OCI-LY3 (cell line): Measurements from ENCODE around the gene SPINK6.

Source experiments
- H2AFZ ChIP-seq: fragments of 200-600, 300-600 bp; shearing (Covaris generic); 2 replicates; pipeline ENCODE4 v1.6.0; 2014; ENCODE audit warnings: antibody characterized with exemption, low read depth, low read length
- H3K27ac ChIP-seq: fragments of 200-600, 300-600 bp; sonication (generic); 2 replicates; pipeline ENCODE4 v1.5.1; 2014; ENCODE audit warnings: mild to moderate bottlenecking, low read length, moderate library complexity, mixed read lengths
- H3K27me3 ChIP-seq: fragments of 200-600, 300-600 bp; sonication (generic); 2 replicates; pipeline ENCODE4 v1.6.1; 2014; ENCODE audit warnings: low read depth, low read length, mixed read lengths
- H3K36me3 ChIP-seq: fragments of 200-600, 300-600 bp; sonication (generic); replicated peaks from 2 replicates; pipeline ENCODE3; 2014; ENCODE audit warnings: low read depth, low read length, mixed read lengths
- H3K4me1 ChIP-seq: fragments of 300-600, 200-600 bp; sonication (generic); 2 replicates; pipeline ENCODE4 v1.6.1; 2014; ENCODE audit warnings: low read length, mixed read lengths
- H3K4me2 ChIP-seq: fragments of 200-600, 300-600 bp; sonication (generic); 2 replicates; pipeline ENCODE4 v1.6.1; 2014; ENCODE audit warnings: low read length, mixed read lengths
- H3K4me3 ChIP-seq: fragments of 300-600, 200-600 bp; sonication (generic); 2 replicates; pipeline ENCODE4 v1.5.1; 2014; ENCODE audit warnings: antibody characterized with exemption, mild to moderate bottlenecking, low read length, moderate library complexity
- H3K79me2 ChIP-seq: fragments of 300-600, 200-600 bp; shearing (Covaris generic); 2 replicates; pipeline ENCODE4 v1.6.1; 2014; ENCODE audit warnings: mild to moderate bottlenecking, low read length, mixed read lengths
- H3K9ac ChIP-seq: fragments of 300-600, 200-600 bp; shearing (Covaris generic); 2 replicates; pipeline ENCODE4 v1.6.0; 2014; ENCODE audit warnings: mild to moderate bottlenecking, low read length, moderate library complexity
- H3K9me3 ChIP-seq: fragments of 200-600, 300-600 bp; shearing (Covaris generic); 2 replicates; pipeline ENCODE4 v1.6.1; 2014; ENCODE audit warnings: low read length, mixed read lengths; ENCODE audit not compliant: insufficient read depth
- H4K20me1 ChIP-seq: fragments of 200-600, 300-600 bp; sonication (generic); 2 replicates; pipeline ENCODE4 v1.6.1; 2016; ENCODE audit warnings: low read length, mixed read lengths; ENCODE audit not compliant: insufficient read depth
- CTCF ChIP-seq: fragments of 200-600, 300-600 bp; sonication (generic); IDR thresholded peaks from 2 replicates; pipeline ENCODE4 v1.5.1; 2014; ENCODE audit warnings: antibody characterized with exemption, low read length, low read depth
- EZH2phosphoT487 ChIP-seq: fragments of 200-600 bp; shearing (Covaris generic); IDR thresholded peaks from 2 replicates; pipeline ENCODE4 v1.6.1; 2018; ENCODE audit warnings: antibody characterized with exemption, mixed run types, low read depth

The SPINK6 gene

GRCh38 chr5:148230240-148230639, 27.4 kb downstream of the SPINK6 start:
- Histone ChIP-seq H3K9me3 (no peaks in the 10 kb centered on the region), H3K4me3 (no peak overlapping the region), H2AFZ (no peak overlapping the region), H3K79me2 (no peaks in the 10 kb centered on the region), H3K36me3 (no peaks in the 10 kb centered on the region), H3K4me2 (no peak overlapping the region), H4K20me1 (no peaks in the 10 kb centered on the region), H3K27me3 (no peaks in the 10 kb centered on the region), H3K4me1 (no peaks in the 10 kb centered on the region), H3K27ac (no peak overlapping the region), H3K9ac (no peak overlapping the region)
- no peak for TF ChIP-seq CTCF
- no peak for TF ChIP-seq EZH2phosphoT487

- no peak overlapping the region for H3K9ac ChIP-seq
- H3K27me3 ChIP-seq = peaks cover 16% of the 10 kb centered on the region; the same call in 1 of the 2 replicates
- H3K27ac ChIP-seq = no peak overlapping the region
- no peak for TF ChIP-seq CTCF
- no peak for TF ChIP-seq EZH2phosphoT487
- no peak overlapping the region for H3K4me3 ChIP-seq
- no peaks in the 10 kb centered on the region for H3K79me2 ChIP-seq
- no peaks in the 10 kb centered on the region for H3K9me3 ChIP-seq
- no peaks in the 10 kb centered on the region for H3K36me3 ChIP-seq
- no peak overlapping the region for H2AFZ ChIP-seq
- no peaks in the 10 kb centered on the region for H4K20me1 ChIP-seq
- no peaks in the 10 kb centered on the region for H3K4me1 ChIP-seq
- H3K4me2 ChIP-seq = no peak overlapping the region
These were observed 35.1 kb downstream of the SPINK6 start for GRCh38 chr5:148237785-148238417.

- Histone ChIP-seq H3K27me3 (peaks cover 16% of the 10 kb centered on the region; the same call in 1 of the 2 replicates), H4K20me1 (no peaks in the 10 kb centered on the region), H3K9ac (no peak within 1 kb of the TSS), H2AFZ (no peak within 1 kb of the TSS), H3K9me3 (no peaks in the 10 kb centered on the region), H3K4me3 (no peak within 1 kb of the TSS), H3K79me2 (no peaks in the 10 kb centered on the region), H3K4me2 (no peak within 1 kb of the TSS), H3K27ac (no peak within 1 kb of the TSS), H3K36me3 (no peaks in the 10 kb centered on the region), H3K4me1 (no peaks in the 10 kb centered on the region)
- no peak for TF ChIP-seq EZH2phosphoT487
- no peak for TF ChIP-seq CTCF
These were observed 35.6 kb downstream of the SPINK6 start, which contains the start of gene MARCOL for GRCh38 chr5:148238418-148238794. MARCOL (plus strand) TSS chr5:148238525; CDS start chr5:148238598, 73 bp downstream.

DNA sequence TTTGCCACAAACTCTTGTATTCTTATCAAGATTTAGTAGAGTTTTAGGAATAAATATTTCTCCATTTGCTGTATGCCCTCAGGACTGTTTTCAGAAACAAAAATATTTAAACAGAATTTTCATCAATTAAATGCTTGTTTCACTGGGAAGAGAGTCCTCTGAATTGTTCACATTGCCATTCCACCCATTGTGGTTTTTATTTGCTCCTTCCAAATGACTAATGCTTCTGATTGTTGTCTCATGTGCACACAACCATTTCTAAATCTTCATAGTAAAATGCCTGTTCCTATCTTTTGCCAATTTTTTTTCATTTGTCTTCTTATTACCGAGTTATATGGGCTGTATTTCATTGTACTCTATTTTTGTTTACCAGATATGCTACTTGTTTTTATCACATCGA, 46.1 kb downstream of the SPINK6 start:
- Histone ChIP-seq H3K36me3 (no peaks in the 10 kb centered on the region), H3K4me1 (no peaks in the 10 kb centered on the region), H3K79me2 (no peaks in the 10 kb centered on the region), H3K4me3 (no peak overlapping the region), H3K9me3 (no peaks in the 10 kb centered on the region), H4K20me1 (no peaks in the 10 kb centered on the region), H3K9ac (no peak overlapping the region), H2AFZ (no peak overlapping the region), H3K27me3 (no peaks in the 10 kb centered on the region), H3K27ac (no peak overlapping the region), H3K4me2 (no peak overlapping the region)
- TF ChIP-seq EZH2phosphoT487 (no peak), CTCF (no peak)
